HK-2 (cell line): Measurements from ENCODE around the gene TEX264.
"Not testable (repeated sequence)": the region's sequence is repeated elsewhere in the genome, so short reads cannot be mapped to it uniquely, and the experiment has no call there.

Source experiments
- DNase-seq: peaks from one replicate; pipeline ENCODE4 v3.0.0-alpha.2; 2018; ENCODE audit not compliant: unreplicated experiment

TEX264 gene, protein sequence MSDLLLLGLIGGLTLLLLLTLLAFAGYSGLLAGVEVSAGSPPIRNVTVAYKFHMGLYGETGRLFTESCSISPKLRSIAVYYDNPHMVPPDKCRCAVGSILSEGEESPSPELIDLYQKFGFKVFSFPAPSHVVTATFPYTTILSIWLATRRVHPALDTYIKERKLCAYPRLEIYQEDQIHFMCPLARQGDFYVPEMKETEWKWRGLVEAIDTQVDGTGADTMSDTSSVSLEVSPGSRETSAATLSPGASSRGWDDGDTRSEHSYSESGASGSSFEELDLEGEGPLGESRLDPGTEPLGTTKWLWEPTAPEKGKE

DNA sequence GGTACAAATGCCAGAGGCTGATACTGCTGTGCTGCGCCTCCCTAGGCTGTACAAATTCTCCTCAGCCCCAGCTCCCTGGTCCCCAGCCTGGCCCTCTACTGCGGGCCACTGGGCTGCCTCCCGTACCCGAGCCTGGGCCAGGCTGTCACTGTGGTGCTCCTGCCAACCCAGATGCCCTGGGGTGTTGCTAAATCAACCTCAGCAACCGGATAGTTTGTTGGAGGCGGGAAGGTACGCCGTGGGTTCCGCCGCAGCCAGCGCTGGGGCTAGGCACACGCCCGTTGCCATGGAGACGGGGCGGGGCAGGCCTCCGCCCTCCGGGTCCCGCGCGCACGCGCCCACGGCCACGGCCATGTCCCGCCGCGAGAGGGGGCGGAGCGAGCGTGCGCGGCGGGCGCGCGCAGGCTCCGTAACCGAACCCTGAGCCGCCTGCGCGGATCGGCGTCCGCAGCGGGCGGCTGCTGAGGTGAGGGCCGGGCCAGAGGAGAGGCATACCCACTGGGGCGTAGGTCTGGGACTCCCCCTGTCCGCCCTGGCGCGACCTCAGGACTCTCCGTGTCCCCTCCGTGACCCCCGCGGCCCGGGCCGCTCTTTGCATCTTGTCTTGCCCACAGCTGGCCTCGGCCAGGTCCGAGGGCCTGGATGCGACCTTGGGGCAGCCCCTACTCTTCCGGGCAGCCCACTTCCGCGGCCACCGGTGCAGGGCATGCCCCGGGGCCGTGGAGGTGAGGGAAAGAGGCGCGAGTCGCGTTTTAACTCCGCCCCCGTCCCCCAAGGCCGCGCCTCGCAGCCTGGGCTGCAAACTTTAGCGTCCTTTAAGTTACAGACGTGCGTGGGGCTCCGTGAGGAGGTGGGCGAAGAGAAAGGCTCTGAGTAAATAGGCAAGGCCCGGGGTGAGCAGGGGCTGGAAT is at the start of gene TEX264:
TSS of gene TEX264 (plus strand) at position 430 of the 911 bp plus-strand sequence. CDS start 3,053 bp downstream, outside the sequence.
- peak; percentile 77 for DNase-seq

DNA sequence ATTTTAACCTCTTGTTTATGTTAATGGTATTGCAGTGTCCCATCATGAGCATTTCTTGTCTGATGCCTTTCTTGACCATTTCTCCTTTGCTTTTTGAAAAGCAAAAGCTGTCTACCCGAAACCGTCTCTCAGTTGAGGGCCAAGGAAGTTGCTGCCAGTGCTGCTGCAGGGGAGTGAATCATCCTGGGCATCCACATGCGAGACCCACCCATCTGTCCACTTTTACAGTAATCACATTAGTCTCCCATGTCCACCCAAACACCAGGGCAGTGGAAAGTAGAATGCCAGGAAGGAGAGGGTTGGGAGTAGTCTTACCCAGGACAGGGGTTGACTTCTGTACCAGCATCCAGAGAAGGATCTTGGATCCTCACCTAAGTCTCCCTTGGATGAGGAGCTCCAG is 48.6 kb upstream of the TEX264 start:
- no peak for DNase-seq

DNA sequence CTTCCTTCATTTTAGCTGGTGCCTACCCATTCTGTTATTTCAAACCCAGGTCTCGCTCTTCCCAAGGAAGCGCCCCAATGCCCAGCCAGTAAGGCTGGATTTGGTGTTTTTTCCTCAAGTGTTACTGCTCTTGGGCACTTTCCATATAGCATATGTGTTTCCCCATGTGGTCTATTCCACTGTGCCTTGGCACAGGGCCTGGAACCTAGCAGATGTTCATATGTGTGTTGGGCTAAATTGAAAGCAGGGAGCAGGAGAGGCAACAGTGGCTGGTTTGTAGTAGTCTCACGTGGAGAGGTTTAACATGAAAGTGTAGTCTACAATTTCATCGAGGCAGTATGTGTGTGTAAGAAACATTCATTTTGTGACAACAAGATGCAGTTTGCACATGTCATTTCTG is 48.2 kb upstream of the TEX264 start:
- DNase-seq = no peak

DNA sequence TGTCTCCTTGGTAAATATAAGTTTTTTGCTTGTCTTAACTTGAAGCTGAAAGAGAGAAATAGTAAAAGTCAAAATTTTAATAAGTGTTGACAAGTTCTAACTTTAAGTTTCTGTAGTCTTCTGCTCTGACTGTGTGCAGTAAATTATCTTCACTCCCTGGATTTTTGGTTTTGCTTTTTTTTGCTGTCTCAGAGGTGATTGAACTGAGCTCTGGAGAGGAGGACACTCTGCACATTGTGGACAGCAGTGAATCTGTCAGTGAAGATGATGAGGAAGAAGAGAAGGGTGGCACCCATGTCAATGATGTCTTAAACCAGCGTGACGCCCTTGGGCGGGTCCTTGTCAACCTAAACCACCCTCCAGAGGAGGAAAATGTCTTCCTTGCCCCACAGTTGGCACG is 40.5 kb upstream of the TEX264 start:
- no peak for DNase-seq

DNA sequence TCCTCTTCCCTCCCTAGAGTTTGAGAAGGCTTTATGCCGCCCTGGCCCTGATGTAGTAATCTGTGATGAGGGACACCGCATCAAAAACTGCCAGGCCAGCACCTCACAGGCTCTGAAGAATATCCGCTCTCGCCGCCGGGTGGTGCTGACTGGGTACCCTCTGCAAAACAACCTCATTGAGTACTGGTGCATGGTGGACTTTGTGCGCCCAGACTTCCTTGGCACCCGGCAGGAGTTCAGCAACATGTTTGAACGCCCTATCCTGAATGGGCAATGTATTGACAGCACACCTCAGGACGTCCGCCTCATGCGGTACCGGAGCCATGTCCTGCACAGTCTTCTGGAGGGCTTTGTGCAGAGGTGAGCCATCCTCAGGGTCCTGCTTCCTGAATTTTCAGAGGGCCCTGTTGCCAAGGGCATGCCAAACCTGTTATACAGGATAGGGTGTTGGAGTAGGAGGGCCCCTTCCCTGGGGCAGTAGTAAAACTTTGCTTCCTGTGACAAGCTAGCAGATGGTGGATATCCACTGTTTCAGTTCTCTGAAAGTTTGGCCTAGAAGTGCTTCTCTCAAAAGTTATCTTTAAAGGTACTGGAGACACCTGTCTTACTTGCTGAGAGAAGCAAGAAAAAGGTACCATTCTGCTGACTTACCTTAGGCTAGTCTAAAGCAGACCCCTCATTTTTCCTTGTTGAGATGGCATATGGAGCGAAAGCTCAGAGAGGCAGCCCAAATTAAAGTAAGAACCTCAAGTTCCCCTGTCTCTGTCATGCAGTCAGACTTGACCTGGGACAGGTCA is 33.7 kb upstream of the TEX264 start:
- no peak for DNase-seq

DNA sequence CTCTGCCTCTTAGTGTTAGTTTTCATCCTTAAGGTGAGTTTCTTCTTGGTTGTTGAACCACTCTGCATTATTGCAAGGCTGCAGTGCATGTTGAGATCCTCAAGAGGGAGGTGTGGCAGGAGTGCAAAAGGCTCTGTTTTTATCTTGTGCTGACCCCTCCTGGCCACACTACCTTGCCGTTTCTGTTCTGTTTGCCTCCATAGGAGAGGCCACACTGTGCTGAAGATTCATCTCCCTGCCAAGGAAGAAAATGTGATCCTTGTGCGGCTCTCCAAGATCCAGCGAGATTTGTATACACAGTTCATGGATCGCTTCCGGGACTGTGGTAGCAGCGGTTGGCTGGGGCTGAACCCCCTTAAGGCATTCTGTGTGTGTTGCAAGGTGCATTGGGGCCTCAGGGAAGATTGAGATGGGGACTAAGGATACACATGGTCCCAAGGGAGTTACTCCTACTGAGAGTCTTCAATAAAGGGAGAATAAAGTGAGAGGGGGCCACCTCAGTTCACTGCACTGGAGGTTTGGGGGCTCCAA is 33.0 kb upstream of the TEX264 start:
- peak; percentile 48 for DNase-seq

DNA sequence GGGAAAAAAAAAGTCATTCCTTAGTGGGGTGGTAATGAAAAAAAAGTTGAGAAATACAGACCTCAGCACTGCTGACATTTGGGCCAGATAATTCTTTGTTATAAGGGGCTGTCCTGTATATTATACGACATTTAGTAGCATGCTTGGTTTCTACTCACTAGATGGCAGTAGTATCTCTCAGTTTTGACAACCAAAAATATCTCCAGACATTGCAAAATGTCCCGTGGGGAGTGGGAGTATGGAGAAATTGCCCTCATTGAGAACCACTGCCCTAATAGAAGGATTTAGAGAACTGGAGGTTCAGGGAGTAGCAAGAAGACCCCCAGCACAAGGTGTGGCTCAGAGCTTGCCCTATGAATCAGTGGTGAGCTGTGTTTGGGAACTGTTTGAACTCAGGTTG is 28.6 kb upstream of the TEX264 start:
- no peak for DNase-seq

DNA sequence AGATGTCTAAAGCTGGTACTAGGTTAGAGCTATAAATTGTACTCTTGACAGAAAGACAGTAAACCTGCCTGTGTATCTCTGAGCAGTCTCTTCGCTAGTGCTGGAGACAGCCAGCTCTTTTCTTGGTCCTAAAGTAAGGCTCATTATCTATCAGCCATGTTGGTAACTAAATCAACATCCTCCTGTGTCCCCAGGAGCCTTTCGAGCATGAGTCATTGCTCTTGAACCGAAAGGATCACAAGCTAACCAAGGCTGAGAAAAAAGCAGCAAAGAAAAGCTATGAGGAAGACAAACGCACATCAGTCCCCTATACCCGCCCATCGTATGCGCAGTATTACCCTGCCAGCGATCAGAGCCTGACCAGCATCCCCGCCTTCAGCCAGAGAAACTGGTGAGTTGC is 25.0 kb upstream of the TEX264 start:
- no peak for DNase-seq

DNA sequence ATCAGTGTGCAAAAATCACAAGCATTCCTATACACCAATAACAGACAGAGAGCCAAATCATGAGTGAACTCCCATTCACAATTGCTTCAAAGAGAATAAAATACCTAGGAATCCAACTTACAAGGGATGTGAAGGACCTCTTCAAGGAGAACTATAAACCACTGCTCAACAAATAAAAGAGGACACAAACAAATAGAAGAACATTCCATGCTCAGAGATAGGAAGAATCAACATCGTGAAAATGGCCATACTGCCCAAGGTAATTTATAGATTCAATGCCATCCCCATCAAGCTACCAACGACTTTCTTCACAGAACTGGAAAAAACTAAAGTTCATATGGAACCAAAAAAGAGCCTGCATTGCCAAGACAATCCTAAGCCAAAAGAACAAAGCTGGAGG is 18.9 kb upstream of the TEX264 start:
- DNase-seq = not testable (repeated sequence)

DNA sequence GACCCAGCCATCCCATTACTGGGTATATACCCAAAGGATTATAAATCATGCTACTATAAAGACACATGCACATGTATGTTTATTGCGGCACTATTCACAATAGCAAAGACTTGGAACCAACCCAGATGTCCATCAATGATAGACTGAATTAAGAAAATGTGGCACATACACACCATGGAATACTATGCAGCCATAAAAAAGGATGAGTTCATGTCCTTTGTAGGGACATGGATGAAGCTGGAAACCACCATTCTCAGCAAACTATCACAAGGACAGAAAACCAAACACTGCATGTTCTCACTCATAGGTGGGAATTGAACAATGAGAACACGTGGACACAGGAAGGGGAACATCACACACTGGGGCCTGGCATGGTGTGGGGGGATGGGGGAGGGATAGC is 17.6 kb upstream of the TEX264 start:
- DNase-seq = not testable (repeated sequence)

DNA sequence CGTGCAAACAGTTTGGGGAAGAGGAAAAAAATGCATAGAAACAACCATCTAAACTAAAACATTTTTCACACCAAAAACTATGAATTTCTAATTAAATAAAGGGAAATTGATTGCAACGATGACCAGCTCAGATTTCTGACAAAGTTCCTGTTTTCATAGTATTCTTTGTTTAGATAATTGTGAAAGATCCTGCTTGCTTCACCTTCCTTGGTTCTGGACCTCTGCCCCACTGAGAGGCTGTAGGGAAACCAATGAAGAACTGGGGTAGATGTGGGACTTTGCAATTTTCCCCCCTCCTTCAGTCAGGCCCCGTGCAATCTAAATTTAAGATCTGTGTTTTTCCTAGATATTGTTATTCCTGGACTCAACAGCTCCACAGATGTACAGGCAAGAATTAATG is 13.8 kb upstream of the TEX264 start:
- DNase-seq = no peak

DNA sequence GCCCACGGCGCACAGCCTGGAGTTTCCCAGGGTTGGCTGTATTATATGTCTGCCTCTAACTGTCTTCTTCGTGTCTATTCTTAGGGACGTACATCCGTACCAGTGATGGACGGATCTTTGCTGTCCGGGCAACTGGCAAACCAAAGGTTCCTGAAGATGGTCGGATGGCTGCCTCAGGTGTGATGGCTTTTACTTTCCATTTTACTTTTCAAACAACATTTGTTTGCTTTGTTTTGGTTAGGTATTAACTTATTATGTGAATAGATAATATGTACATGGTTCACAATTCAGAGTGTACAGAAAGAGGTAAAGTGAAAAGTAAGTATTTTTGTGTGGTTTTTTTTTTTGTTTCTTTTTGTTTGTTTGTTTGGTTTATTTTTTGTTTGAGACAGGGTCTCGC is 11.1 kb upstream of the TEX264 start:
- DNase-seq = no peak

DNA sequence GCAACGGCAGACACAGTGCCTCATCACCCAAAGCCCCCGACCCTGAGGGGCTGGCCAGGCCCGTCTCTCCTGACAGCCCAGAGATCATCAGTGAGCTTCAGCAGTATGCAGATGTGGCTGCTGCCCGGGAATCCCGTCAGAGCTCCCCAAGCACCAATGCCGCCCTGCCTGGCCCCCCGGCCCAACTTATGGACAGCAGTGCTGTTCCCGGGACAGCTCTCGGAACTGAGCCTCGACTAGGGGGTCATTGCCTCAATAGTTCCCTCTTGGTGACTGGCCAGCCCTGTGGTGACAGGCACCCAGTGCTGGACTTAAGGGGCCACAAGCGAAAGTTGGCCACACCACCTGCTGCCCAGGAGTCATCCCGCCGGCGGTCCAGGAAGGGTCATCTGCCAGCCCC is 8.6 kb upstream of the TEX264 start:
- no peak for DNase-seq

DNA sequence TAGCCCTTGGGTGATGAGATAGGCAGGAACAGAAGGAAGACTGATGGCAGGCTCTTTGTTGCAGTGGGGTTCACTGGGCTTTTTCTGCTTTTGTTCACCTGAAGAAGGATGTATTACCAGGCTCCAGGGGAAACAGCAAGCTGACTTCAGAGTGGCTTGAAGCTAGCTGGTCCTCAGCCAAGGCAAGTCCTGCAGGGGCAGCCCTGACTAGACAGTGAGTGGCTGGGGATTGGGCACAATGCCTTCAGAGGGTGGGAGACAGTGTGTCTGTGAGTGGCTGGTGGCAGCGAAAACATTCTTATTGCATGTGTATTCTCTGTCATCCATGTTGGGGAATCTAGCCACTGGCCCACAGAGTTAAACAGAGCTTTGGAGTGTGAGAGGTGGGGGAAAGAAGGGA is 2.3 kb upstream of the TEX264 start:
- DNase-seq = no peak

DNA sequence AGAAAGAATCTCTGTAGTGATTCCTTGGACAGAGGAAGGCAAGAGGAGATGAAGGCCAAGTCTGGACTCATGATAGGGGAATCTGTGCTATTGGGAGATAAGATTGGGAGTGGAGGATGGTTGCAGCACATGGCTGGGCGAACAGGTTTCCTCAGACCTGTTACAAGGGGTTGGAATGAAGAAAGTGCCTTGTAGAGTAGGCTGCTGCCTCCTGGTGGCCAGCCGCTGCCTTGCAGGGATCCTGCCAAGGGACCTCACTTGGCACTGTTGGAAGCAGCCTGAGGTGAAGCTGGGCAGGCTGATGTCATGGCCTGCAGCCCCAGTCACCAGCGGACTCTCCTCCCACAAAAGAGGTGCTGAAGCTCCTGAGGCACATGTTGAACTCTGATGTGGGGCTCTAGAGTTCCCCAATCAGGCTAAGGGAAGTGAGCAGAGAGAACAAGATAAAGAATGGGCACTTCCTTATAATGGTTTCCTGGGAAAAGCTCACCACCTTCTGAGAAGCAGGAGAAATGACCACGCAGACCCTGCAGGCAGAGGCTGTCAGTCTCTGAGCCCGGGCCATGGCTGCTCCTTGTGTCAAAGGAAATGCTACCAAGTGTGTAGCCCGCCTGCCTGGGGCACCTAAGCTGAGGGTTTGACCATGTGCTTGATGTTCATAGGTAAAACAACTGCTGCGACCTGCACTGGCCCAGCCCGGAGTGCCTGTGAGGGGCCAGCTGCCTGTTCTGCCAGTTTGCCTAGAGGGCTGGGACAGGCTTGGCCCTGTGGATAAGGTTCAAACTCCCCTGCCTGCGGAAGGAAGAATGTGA is 1.6 kb upstream of the TEX264 start:
- peak; percentile 82 for DNase-seq

DNA sequence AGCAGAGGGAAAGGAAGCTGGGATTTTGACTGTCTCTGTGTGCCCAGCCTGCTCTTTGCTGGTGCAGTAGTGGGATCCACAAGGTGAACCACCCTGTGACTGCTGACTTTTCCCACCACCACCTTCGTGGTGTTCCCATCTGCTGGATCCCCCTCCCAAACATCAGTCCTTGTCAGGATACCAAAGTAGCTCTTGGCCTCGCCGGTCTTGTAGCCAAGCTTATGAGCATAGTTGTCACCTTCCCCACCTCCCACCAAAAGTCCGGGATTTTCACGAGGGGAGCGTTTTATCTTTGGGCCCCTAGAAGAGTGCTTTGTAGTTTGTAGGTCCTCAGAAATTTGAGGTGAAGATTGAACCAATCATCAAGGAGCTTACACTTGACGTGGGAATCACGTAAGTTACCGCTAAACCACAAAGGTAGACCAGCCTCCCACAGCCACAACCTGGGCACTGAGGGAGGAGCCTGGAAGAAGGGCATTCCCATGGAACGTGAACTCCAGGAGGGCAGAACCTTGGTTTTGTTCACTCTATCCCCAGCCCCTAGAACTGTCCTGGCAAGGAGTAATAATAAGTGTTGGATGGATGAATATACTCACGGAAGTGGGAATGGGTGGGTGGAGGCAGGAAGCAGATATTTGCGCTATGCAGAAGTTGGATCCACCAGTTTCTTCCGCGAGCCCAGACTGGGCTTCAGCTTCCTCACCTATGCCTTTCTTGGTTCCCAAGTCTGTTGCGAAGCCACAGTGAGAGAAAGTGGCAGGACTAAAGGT is 814 bp upstream of the TEX264 start:
- no peak for DNase-seq

DNA sequence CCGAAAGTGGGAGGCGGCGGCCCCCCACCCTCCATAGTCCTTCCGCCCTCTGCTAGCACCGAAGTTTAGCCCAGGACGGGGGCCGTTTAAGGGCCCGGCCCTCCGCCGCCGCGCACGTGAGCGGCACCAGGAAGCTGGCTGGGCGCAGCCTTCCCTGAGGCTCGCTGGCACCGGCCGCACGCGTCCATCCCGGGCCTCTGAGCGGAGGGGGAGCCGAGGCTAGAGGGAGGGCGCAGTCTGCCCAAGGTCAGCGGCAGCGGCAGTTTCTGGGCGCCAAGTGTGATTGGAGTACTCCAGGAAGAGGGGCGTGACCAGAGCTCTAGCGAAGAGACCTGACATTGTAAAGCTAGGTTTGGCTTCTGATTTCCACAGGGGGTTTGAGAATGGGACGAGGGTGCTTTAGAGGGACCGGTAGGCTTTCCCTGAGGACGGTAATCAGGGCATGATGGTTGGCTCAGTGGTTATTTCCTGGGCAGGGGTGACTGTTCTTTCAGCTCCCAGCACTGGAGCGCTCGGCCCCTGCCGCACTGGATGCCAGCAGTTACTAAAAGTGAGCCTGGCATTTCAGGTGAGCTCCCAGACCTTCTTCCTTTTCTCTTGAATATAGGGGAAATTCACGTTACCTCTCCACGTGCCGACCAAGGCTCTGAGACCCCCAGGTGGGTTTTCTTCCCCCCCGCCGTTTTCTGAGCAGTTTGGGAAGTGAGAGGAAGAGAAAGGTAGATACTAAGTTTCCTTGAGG is 853 bp downstream of the TEX264 start:
- DNase-seq = peak; percentile 69

DNA sequence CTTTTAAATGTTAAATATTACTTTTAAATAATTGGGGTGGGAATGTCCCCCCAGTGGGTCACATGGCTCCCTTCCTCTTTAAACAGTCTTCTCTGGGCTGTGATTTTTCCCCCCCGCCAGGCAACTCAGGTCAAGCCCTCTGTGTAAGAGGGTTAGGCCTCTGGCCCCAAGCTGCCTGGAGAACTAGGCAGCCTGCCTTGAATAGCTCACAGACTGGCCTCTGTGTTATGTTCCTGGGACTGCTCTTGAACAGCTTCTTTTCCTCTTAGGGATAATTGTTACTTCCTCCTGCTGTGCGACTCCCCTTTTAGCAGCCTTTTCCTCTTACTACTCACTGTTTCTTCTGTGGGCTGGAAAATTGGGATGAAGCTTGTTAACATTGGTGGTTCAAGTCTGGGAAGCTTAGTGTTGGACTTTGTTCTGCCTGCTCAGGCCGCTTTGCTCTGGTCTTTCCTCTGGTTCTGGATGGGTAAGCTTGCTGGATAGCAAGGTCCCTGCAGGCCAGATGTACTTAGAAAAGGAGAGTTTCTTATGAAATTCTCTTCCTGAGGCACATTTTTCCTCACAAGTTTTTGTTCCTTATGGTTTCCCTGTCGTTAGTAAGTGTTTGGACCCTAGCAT is 2.2 kb downstream of the TEX264 start:
- no peak for DNase-seq
